ENCODE measurements around the gene MEOX1.

- TF ChIP-seq CTCF (IDR thresholded peaks at IDR 0.05; ENCODE audit: low read length) (no peak), EZH2 (optimal IDR thresholded peaks at IDR 0.05; ENCODE audit: low read depth, low read length) (no peak), EZH2phosphoT487 (IDR thresholded peaks at IDR 0.05; ENCODE audit: low read length) (no peak)
These were observed 25.3 kb downstream of the MEOX1 start for GRCh38 chr17:43636426-43636825.
